LHCN-M2 (cell line): Measurements from ENCODE around the gene SLC25A41. TPM values are rescaled to one million over a fixed set of nuclear protein-coding genes. Genes with fewer than 3 reads are reported as not detected.
"Not testable (repeated sequence)": the region's sequence is repeated elsewhere in the genome, so short reads cannot be mapped to it uniquely, and the experiment has no call there.

Source experiments
- DNase-seq: peaks from one replicate; pipeline ENCODE4 v3.0.0-alpha.2; 2012; ENCODE audit warnings: low read depth
- total RNA-seq: library from RNA; depleted of rRNA; stranded (reverse); fragments of >200 nt; gene quantifications from 2 replicates; pipeline ENCODE4 v1.2.3, GENCODE V29; 2014

The SLC25A41 gene
- total RNA-seq, 1 experiment from 2014 or later: not detected

GRCh38 chr19:6412061-6412446 lies 21.5 kb downstream of the SLC25A41 start:
- no peak for DNase-seq

GRCh38 chr19:6409346-6409745 lies 24.2 kb downstream of the SLC25A41 start:
- no peak for DNase-seq

GRCh38 chr19:6406401-6406800 lies 27.2 kb downstream of the SLC25A41 start:
- no peak for DNase-seq

DNA sequence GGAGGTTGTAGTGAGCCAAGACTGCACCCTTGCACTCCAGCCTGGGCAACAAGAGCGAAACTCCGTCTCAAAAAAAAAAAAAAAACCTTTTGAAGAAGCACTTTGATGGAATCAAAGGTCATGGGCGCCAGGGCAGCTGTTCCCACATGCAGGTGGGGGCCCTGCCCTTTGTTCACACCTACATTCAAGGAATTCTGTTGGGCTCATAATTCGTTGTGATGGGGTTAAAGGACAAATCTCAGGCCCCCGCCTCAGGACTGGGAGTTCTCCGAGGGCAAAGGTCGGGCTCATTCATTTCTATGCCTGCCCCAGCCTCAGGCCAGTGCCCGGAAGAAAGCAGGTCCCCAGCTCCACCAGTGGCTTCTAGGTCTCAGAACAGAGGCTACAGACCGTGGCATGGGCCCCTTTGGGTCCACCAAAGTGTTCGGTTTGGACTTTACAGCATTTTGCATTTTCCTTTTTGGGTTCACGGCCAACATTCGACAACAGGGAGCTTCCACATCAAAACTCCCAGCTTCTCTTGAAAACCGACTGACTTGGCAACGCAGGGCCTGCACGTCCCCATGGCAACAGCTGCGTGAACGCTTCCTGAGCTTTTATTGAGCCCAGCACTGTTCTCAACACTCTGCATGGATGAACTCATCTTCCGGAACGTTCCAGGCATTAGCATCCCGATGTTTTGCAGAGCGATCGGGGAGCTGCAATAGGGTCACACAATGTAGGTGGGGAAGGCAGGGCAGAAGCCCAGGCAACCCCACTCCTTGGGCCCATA lies 30.5 kb downstream of the SLC25A41 start:
- DNase-seq: no peak

DNA sequence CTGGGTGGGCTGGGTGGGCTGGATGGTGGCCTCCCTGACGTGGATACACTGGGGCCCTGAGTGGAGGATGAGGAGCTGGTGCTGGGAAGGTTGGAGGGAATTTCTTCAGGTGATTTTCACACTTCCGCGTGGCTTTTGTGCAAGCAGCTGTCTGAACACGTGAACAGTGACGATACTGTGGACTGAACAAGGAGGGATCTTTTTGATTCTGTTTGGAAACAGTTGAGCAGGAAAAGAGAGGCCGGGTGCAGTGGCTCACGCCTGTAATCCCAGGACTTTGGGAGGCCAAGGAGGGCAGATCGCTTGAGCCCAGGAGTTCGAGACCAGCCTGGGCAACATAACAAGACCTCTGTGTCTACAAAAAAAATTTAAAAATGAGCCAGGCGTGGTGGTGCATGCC lies 31.5 kb downstream of the SLC25A41 start:
- no peak for DNase-seq

- not testable (repeated sequence) for DNase-seq
These were observed 33.3 kb downstream of the SLC25A41 start for GRCh38 chr19:6400062-6400944.

- DNase-seq: no peak
These were observed 37.3 kb downstream of the SLC25A41 start for GRCh38 chr19:6396305-6396704.

DNA sequence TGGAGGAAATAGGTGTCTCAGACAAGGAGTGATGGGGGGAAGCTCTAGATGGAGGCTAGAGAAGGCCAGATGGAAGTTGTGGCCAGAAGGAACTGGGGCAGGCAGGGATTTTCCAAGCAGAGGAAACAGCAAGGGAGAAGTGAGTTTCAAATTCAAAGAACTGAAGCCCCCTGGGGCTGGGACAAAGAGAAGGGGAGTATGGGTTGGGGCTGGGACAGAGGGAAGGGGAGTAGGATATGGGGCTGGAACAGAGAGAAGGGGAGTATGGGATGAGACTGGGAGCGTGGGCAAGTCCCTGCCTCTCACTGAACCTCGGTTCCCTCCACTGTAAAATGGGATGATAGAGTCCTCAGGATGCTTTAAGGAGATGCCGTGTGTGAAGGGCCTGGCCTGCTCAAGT lies 38.7 kb downstream of the SLC25A41 start:
- DNase-seq: no peak

DNA sequence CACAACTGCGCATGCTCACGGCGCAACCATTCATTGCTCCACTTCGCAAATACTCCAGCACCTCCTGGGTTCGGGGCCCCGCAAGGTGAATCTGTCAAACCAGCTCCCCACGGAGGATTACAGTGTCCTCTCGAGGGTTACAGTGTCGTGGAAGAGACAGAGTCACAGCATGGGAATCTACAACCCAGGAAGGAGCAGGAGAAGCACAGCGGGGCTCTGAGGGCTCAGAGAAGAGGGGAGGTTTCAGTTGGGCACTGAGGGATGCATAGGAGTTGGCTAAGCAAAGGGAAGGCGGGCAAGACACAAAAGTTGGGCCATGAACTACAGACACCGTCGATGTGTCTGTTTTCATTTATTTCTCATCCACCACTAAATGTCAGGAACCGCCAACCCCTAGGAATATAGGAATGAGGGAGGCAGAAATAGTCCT lies 39.6 kb downstream of the SLC25A41 start:
- DNase-seq: no peak

DNA sequence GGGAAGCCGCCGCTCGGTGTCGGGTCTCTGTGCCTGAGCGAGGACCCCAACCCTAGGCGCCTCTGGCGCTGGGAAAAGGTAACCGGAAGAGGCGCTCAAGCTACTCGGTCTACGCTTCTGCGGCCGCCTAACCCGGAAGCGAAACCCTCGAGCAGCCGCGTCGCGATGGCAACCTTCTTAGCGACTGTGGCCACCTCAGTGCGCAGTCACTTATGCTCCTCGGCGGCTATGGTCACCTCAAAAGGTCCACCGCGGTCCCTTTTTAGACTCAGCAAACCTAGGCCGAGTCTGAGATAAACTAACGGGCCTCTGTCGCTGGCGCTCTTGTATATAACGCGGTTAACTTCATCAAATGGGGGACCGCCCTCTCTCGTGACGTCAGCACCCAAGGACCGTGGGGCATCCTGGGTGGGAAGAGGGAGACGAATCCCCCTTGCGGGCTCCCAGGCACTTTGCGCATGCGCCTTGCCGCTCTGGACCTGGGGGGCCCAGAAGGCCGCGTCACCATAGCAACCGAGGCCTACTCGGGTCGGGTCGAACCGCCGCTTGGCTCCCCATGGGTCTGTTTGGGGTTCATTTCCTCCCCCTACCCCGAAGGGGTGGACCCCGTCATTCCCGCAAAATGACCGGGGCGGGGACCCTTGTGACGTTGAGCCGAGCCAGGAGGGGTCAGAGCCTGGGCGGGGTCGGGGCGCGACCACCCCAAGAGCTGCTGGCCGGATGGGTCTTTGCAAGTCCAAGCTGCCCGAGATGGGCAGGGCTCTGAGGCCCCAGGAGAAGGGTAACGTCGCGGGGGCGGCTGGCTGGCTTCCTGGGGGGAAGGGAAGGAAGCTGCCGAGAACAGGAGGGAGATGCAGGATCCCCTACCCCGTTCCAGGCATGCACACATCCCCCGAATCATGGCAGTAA lies 40.2 kb downstream of the SLC25A41 start, which contains the start of gene GTF2F1:
Gene GTF2F1, minus strand, starts transcription at position 91 of the 909 bp plus-strand sequence. CDS start 169 bp downstream, outside the sequence.
- DNase-seq: peak; percentile 94

DNA sequence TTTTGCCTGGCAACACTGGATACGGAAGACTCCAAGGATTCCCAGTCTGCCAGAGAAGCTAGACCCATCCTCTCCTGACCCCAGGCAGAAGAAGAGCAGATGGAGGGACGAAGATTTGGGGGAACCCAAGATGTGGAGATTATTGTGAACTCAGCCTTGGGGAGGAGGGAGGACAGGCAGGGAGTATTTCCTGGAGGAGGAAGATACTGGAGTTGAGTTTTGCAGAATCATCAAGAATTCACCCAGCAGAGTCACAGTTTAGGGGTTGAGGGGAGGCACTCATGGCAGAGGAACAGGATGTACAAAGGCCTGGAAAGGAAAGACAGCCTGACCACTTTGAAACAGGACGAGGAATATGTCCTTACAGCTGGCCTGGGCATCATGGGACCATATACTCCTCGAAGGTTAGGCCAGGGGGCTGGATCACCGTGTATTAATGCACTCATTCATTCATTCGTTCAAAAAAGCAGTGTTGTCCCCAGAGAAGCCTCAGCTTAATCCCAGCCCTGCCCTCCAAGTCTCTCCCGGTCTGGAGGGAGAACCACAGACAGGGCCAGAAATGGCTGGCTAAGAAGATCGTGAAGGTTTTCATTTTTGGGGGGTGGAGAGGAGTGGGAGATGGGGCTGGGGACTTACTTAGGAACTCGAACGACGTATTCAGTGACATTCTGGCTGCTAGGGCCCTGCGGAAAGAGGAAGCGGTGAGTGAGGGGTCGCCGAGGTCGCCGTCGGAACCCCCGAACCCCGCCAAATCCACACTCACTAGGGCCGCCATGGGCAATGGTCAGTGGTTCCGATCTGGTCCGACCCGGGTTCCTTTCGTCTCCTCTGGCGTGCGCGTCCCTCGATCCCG lies 41.1 kb downstream of the SLC25A41 start:
- no peak for DNase-seq

DNA sequence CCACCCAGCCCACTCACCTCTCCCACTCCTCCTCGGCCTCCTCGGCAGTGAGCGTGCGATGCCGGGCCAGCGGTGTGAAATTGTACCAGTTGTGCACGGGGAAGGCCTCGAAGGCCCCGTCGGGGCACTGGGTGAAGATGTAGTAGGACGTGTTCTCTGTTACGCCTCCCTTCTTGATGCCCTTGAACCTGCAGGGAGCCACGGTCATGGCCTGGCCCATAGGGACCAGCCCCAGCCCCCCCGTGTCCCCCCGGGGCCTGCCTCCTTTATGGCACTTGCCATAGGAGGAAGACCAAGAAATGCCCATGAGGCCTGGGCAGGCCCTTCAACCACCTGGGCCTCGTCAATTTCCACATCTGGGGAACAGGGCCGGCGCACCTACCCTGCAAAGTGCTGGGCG lies 46.2 kb downstream of the SLC25A41 start:
- DNase-seq: no peak

- no peak for DNase-seq
These were observed 49.2 kb downstream of the SLC25A41 start for GRCh38 chr19:6384381-6384780.

DNA sequence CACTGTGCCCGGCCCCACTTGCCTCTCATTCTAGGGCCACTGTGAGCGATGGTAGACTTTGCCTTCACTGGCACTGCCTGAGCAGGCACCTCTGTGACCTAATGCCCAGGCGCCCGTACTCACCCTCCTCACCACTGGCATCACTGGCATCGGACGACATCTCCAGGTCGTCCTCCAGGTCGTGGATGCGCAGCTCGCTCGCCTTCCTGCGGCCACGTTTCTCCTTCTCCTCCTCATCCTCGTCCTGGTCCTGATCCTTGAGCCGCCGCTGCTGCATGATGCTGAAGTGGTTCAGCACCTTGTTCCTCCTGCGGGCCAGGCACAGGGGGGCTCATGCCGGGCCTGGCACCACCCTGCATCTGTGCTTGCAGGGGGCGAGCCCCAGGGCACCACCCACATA lies 50.4 kb downstream of the SLC25A41 start:
- DNase-seq: no peak

GRCh38 chr19:6381030-6381750 lies 52.4 kb downstream of the SLC25A41 start:
- DNase-seq: no peak

GRCh38 chr19:6379744-6380143 lies 53.8 kb downstream of the SLC25A41 start:
- DNase-seq: no peak

GRCh38 chr19:6378486-6378885 lies 55.1 kb downstream of the SLC25A41 start:
- DNase-seq: no peak

- DNase-seq: no peak
These were observed 55.5 kb downstream of the SLC25A41 start for GRCh38 chr19:6378041-6378440.

DNA sequence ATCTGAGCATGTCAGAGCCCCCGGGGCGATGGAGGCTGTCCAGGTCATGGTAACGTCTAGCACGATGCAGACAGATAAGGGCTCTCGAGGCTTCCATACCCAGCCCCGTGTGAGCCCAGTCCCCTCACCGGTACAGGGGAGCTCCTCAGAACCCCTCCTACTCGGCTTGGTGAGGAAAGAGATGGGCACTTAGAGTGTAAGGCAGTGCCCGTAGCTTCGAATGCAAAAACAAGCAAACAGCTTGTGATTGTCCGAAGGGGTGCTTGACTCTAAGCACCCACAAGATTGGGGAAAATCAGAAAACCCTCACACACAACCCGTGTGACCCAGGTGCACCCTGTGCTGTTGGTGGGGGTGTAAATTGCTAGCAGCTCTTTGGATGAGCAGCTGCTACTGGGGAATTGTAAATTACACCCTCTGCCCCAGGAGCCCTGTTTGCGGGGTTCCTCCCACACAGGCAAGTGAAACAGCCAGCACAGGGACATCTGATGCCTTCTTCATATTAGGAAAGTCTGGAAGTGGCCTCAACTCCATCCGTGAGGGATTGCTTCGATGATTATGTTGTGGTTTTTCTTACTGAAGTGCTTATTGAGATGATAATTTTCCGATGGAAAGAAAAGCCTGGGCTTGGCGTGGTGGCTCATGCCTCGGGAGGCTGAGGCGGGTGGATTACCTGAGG lies 56.9 kb downstream of the SLC25A41 start:
- DNase-seq: peak; percentile 18
